ENCODE results near the gene RASA2. TPM values are rescaled to one million over a fixed set of nuclear protein-coding genes. Genes with fewer than 3 reads are reported as not detected.

The RASA2 gene
- total RNA-seq, 1 experiment from 2014 or later = 14.5 TPM

DNA sequence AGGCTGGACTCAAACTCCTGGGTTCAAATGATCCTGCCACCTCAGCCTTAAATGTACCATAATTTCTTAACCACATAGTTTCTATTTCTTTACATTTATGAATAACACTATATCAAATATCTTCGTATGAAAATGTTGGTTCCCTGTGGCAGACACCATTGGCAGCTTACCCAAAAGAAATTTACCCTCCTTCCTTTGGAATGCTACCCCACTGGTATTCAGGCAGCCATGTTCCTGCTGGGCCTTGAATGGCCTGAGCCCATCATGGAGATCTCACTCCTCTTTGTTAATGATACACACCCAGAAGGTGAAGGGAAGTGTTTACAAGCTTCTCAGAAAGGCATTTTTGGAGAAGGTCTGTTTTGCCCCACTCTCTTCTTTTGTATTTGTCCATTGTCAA is 157.0 kb downstream of the RASA2 start:
- DNase-seq (ENCODE audit: low read depth, low spot score) = no peak
- Histone ChIP-seq H3K36me3 (ENCODE audit: control insufficient read depth, insufficient read depth, low read length) (no peaks in the 10 kb centered on the region), H3K27ac (ENCODE audit: low read length) (no peak overlapping the region), H3K9me3 (ENCODE audit: control insufficient read depth, insufficient read depth, low read depth, low read length) (no peaks in the 10 kb centered on the region), H3K4me1 (ENCODE audit: control insufficient read depth, insufficient read depth, low read length) (no peaks in the 10 kb centered on the region), H3K27me3 (ENCODE audit: control insufficient read depth, insufficient read depth, low read length) (no peaks in the 10 kb centered on the region), H3K4me3 (ENCODE audit: low read depth in 2 of 2, low read length in 2 of 2) (no peak overlapping the region)
- intact Hi-C loops (cut with micrococcal nuclease; ENCODE audit: unreplicated experiment) (no loop called here), in situ Hi-C loops (cut with HindIII; ENCODE audit: low pct_unique_long_range_greater_than_20kb, low sequenced_read_pairs) (no loop called here)
- no peak for ATAC-seq
- ChIA-PET POLR2A (no interaction called here), CTCF (no interaction called here)
- no TSS peak for BruUV-seq (replicated peaks)
- TF ChIP-seq, protein P1, sequence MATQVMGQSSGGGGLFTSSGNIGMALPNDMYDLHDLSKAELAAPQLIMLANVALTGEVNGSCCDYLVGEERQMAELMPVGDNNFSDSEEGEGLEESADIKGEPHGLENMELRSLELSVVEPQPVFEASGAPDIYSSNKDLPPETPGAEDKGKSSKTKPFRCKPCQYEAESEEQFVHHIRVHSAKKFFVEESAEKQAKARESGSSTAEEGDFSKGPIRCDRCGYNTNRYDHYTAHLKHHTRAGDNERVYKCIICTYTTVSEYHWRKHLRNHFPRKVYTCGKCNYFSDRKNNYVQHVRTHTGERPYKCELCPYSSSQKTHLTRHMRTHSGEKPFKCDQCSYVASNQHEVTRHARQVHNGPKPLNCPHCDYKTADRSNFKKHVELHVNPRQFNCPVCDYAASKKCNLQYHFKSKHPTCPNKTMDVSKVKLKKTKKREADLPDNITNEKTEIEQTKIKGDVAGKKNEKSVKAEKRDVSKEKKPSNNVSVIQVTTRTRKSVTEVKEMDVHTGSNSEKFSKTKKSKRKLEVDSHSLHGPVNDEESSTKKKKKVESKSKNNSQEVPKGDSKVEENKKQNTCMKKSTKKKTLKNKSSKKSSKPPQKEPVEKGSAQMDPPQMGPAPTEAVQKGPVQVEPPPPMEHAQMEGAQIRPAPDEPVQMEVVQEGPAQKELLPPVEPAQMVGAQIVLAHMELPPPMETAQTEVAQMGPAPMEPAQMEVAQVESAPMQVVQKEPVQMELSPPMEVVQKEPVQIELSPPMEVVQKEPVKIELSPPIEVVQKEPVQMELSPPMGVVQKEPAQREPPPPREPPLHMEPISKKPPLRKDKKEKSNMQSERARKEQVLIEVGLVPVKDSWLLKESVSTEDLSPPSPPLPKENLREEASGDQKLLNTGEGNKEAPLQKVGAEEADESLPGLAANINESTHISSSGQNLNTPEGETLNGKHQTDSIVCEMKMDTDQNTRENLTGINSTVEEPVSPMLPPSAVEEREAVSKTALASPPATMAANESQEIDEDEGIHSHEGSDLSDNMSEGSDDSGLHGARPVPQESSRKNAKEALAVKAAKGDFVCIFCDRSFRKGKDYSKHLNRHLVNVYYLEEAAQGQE (IDR thresholded peaks at IDR 0.05; ENCODE audit: insufficient read depth in 1 of 2, low read depth in 2 of 2, low read length in 1 of 2) = no peak
- TF ChIP-seq SIN3A (IDR thresholded peaks at IDR 0.05; ENCODE audit: borderline replicate concordance, insufficient read depth, low read depth, low read length) (no peak), TCF7L2 (IDR thresholded peaks at IDR 0.05; ENCODE audit: low read depth, low read length) (no peak), POLR2AphosphoS5 (IDR thresholded peaks at IDR 0.05; ENCODE audit: low read depth, low read length) (no peak), CTCF (IDR thresholded peaks at IDR 0.05) (no peak)

- in situ Hi-C loops (cut with HindIII; ENCODE audit: low pct_unique_long_range_greater_than_20kb, low sequenced_read_pairs) = no loop called here
Measured at GRCh38 chr3:141644931-141645330, 158.1 kb downstream of the RASA2 start.

More at GRCh38 chr3:141644931-141645330, 158.1 kb downstream of the RASA2 start:
- ATAC-seq = peak; percentile 84
- H3K27ac ChIP-seq (ENCODE audit: low read length) = no peak overlapping the region
- no peaks in the 10 kb centered on the region for H3K9me3 ChIP-seq (ENCODE audit: control insufficient read depth, insufficient read depth, low read depth, low read length)
- H3K36me3 ChIP-seq (ENCODE audit: control insufficient read depth, insufficient read depth, low read length) = no peaks in the 10 kb centered on the region
- H3K4me3 ChIP-seq (ENCODE audit: low read depth in 2 of 2, low read length in 2 of 2) = no peak overlapping the region
- peak; percentile 30 for DNase-seq (ENCODE audit: low read depth, low spot score)
- H3K27me3 ChIP-seq (ENCODE audit: control insufficient read depth, insufficient read depth, low read length) = no peaks in the 10 kb centered on the region
- no peaks in the 10 kb centered on the region for H3K4me1 ChIP-seq (ENCODE audit: control insufficient read depth, insufficient read depth, low read length)
- CTCF ChIA-PET = no interaction called here
- POLR2A ChIA-PET = no interaction called here
- TF ChIP-seq CTCF (IDR thresholded peaks at IDR 0.05) = peak; percentile 88
- TF ChIP-seq, protein P1 (IDR thresholded peaks at IDR 0.05; ENCODE audit: insufficient read depth in 1 of 2, low read depth in 2 of 2, low read length in 1 of 2) = no peak
- intact Hi-C loops (cut with micrococcal nuclease; ENCODE audit: unreplicated experiment) = no loop called here
- no TSS peak for BruUV-seq (replicated peaks)
